Stimulated activated CD4-positive, alpha-beta T cell treated with anti-CD3 and anti-CD28 coated beads, Interleukin-1b, Interleukin-23, amount 100 ng/mL, for 24 hours (primary cell): ENCODE measurements around the gene CAND1.

Experiments
- DNase-seq, 4 experiments: peaks; one replicate each; pipeline ENCODE4 v3.0.0-alpha.2; 2020; ENCODE audit warnings: low read depth in 4 of 4, low spot score in 1 of 4

The CAND1 gene

DNA sequence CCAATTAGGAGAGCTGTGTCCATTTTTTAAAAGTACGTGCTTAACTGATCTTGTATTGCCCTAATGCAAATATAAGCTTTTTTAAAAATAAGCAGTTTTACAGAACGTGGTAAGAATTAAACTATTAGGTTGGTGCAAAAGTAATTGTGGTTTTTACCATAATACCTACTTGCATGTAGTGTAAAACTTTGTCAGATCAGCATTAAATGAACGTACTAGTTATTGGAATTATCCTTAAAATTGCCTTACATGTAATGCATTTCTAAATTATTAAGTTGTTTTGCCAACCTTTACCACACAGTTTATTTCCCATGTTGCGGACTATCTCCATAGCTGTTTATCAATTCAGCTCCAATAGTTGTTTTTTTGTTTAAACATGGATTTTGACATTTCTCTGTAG, 10.9 kb downstream of the CAND1 start:
- no peak for DNase-seq

DNA sequence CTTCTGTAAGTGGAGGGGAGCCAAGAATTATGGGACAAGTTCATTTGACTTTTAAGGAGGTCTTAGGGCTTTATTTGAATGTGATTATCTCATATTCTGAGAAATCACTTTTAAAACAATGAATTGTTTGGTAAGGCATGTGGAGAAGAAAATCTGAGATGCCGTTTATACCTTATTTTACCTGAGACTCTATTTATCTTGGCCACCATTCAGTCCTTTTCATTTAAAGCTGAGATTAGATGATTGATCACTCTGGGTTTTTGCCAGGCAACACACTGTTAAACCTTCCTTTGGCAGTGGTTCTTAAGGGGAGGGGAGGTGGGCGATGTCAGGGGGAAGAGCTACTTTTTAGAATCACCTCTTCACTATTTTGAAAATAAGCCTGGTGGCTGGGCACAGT, 11.4 kb downstream of the CAND1 start:
- no peak for DNase-seq

DNA sequence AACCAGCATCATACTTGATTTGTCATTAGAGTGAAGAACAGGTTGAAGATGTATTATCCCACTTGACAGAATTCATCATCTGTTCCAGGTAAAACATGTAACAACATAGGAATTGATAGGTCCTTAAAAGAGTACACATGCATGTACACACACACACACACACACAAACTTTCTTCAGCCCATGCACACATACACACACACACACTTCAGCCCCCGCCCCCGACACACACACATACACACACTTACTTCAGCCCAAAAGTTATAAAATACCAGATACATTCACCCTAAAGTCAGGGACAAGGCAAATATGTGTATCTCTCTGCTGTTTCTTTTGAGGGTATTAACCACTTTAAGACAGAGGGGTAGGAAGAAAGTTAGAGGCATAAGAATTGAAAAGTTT, 15.4 kb downstream of the CAND1 start:
- DNase-seq, result no peak

DNA sequence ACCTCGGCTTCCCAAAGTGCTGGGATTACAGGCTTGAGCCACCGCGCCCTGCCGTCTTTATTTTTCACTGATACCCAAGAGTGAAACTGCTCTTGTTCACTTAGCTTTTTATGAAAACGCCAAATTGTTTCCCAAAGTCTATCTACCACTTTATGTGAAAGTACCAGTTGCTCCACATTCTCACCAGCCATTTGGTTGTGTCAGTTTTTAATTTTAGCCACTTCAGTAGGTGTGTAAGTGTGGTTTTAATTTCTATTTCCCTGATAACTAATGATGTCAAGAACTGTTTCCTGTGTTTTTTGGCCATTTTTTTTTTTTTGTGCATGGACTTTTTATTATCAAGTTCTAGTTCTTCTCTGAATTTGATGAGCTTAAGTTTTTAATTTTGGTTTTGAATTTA, 17.1 kb downstream of the CAND1 start:
- no peak for DNase-seq

DNA sequence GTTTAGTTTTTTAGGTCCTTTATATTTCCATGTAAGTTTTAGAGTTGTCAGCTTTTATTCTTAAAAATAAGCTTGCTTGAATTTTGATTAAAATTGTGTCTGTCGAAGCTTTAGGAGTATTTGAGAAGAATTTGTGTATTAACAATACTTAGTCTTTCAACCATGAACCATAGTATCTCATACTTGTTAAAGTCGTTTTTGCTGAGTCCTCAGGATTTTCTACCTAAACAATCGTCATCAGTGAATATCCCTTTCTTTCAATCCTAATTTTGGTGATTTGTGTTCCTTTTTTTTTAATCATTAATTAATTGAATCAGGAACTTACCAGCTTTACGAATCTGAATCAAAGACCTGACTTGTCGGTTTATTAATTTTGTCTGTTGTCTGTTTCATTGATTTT, 18.2 kb downstream of the CAND1 start:
- DNase-seq, result no peak

DNA sequence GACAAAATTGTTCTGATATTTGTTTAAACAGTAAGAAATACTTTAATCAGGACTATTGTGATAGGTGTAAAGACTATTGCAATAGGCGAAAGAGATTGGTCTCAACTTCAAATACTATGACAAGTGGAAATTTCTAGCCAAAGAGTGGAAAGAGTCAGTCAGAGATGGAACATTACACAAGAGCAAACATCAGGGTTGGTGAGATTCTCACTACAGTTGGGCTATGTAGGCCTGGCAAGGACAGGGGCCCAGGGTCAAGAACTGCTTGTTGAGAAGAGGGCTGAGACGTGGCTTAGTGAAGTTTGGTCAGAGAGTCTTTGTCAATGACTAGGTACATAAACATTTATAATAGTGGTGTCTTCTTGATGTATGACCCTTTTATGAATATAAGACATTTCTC, 19.4 kb downstream of the CAND1 start:
- no peak for DNase-seq

DNA sequence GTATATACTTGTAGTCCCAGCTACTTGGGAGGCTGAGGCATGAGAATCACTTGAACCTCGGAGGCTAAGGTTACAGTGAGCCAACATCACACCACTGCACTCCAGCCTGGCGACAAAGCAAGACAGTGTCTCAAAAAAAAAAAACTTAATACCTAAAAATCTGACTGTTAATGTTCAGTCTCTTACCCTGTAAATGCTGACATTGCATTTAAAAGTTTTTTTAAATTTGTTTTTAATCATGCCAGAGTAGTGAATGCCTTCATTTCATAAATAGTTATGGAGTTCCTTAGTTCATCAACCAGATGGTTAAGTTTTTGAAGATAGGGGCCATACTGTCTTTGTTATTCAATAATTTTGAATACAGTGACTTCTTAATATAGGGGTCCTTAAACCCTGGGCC, 21.2 kb downstream of the CAND1 start:
- no peak for DNase-seq

DNA sequence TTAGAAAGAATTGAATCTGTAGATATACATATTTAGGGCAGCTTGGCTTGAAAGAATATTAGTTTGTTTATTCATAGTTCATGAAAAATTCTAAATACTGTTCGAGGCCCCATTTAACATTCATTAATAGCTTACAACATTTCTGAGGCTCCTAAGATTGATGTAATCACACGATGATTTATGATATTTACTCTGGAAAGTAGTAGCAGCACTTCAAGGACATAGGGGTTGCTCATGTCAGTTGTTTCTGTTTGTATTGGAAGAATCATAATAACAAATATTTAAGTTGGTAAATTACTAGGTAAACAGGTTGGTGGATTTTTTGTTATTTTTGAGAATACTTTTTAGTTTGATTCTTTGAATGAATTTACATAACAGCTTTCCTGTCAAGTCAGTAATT, 30.4 kb downstream of the CAND1 start:
- no peak for DNase-seq

DNA sequence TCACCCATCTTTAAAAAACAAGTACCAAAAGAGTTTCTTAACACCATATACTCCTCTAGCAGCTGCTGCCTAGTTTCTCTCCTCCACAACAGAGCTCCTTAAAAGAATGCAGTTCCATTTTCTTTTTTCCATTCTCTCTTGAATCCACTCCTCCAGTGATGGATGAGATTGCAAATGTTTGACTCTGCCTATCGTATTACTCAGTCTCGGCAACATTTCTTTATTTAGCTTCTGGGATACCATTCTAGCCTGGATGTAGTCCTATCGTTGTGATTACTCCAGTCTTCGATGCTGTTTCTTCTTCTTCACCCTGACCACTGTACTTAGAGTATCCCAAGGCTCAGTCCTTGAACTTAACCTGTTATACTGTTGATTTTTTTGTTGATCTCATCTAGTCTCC, 30.8 kb downstream of the CAND1 start:
- DNase-seq, result no peak

DNA sequence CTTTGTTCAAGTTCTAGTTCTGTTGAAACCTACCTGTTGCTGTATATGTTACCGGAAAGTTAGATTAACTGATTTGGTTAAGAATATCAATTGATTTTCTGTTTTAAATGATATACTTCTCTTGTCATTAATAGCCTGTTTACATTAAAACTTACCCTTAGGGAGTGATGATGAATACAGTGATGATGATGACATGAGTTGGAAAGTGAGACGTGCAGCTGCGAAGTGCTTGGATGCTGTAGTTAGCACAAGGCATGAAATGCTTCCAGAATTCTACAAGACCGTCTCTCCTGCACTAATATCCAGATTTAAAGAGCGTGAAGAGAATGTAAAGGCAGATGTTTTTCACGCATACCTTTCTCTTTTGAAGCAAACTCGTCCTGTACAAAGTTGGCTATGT, 33.0 kb downstream of the CAND1 start:
- no peak for DNase-seq

DNA sequence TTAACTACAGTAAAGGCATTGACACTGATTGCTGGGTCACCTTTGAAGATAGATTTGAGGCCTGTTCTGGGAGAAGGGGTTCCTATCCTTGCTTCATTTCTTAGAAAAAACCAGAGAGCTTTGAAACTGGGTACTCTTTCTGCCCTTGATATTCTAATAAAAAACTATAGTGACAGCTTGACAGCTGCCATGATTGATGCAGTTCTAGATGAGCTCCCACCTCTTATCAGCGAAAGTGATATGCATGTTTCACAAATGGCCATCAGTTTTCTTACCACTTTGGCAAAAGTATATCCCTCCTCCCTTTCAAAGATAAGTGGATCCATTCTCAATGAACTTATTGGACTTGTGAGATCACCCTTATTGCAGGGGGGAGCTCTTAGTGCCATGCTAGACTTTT, 36.4 kb downstream of the CAND1 start:
- no peak for DNase-seq

DNA sequence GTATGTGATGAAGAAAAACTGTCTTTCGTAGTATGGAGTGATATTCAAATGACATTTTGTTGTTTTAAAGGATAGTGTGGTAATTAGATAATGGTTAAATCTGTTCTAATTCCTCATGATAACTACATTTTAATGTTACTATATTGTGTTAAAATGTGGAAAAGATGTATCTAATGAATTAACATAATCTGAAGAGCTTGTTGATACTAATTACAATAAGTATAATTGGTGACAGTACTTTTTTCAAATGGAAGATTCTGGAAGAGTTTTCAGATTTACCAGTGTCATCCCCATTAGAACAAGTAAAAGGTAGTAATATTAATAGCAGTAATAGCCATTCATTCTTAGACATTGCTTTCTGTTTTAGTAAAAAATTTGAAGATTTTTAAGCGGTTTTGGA, 37.6 kb downstream of the CAND1 start:
- DNase-seq, result no peak

DNA sequence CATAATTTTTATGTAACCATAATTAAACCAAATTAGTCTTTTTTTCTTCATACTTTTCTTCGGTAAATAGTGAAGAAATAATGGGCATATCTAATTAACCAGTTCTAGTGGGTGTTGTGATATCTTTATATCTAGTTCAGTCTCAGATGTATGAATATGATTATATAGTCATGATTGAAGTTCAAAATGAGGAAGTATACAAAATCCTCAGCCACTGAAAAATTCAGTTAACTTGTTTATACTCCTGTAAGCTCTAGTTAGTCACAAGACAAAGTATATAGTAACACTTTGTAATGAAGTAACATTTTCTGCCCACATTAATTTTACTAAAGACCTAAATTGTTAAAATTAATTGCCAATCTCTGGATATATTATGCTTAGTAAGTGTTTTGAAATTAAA, 46.5 kb downstream of the CAND1 start:
- DNase-seq, result no peak

DNA sequence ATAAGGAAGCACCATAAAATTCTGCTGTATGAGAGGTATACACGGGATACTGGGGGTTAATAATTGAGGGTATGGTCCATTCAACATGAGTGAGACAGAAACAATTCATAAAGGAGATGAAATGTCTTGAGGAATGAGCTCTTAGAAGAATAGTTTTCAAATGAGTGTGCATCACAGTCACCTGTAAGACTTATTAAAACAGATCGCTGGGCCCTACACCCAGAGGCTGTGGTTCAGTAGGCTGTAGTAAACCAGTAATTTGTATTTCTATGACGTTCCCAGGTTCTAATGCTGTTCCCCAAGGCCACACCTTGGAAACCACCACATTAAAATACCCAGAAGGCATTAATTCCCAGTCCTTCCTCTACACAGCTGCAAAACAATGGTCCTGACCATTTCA, 49.6 kb downstream of the CAND1 start:
- DNase-seq, result no peak

DNA sequence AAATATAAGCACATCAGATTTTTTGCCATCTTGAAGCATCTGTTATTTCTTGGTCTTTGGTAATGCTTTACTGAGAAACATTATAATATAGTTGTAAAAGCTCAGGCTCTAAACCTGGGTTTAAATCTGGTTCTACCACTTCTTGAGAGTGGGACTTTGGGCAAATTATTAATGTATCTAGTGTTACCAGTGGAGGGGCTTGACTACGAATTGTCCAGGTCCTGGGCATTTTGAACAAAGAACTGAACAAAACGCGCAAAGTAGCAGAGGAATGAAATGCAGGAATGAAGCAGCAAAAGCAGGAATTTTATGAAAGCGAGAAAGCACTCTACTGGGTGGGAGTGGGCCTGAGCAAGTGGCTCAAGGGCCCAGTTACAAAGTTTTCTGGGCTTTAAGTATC, 50.8 kb downstream of the CAND1 start:
- no peak for DNase-seq

DNA sequence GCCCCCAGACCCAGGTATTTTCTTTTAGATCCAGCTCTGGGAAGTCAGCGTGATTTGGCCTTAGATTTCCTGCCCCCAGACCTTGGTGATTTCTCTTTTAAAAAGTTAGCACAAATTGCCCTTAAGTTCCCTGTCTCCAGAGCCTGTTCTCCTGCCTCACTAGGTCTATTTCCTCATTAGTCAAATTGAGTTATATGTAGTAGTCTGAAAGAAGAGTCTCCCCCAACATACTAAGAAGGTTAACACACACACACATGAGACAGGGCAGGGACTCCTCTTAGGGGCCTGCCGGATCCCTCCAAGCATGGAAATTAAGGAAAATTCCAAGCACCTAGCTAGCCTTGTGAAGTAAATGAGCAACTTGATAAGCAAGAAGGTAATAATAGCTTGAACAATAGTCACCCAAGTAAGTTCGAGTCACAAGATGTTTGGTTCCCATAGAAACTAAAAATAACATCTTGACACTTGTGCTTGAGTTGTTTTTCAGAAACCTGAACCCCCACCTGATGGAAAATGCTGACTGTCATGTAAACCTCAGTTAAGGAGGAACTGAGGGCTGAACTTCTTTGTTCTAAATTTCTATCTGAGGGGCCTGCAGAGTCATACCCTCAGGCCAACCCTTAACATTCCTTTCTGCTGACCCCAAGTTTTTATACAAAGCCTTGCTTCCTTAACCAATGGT, 51.6 kb downstream of the CAND1 start:
- no peak for DNase-seq

DNA sequence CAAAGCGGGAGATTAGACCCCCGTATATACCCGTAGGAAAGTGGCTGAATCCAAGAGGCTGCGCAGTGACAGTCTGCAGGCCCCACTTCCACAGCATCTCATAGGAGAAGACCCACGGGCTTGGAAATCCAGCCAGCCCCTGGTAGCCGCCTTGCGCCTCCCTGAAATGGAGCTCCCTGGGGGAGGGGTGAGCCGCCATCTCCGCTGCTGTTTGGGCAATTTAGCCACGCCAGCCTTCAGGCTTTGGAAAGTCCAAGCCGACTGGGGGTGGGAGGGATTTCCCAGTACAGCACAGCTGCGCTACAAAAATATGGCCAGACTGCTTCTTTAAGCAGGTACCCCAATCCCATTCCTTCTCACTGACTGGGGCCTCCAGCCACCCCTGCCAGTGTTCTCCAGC, 53.4 kb downstream of the CAND1 start:
- DNase-seq, result no peak

DNA sequence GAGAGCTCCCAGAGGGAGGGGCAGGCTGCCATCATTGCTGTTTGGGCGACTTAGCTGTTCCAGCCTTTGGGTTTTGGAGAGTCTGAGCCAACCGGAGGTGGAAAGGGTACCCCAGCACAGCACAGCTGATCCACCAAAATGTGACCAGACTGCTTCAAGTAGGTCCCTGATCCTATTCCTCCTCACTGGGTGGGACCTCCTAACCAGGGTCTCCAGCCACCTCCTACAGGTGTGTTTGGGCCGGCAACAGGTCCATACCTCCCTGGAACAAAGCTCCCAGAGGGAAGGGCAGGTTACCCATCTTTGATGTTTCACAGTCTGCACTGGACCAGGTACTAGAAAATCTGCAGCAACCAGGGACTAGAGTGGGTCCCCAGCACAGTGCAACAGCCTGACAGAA, 53.8 kb downstream of the CAND1 start:
- DNase-seq, result no peak

DNA sequence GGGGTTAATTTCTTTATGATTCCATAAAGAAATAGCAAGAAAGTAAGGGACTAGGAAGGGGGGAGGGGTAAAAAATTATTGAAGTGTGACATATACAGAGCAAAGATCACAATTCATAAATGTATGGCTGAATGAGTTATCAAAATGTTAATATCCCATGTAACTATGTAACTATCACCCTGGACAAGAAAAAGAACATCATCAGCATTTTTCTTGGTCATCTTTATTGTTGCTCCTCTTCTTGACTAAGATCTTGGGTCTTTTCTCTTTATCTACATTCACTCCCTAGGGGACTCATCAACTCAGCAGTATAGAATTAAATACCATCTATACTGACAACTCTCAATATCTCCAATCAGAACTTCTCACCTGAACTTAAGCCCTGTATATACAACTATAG, 57.5 kb downstream of the CAND1 start:
- DNase-seq, result no peak

DNA sequence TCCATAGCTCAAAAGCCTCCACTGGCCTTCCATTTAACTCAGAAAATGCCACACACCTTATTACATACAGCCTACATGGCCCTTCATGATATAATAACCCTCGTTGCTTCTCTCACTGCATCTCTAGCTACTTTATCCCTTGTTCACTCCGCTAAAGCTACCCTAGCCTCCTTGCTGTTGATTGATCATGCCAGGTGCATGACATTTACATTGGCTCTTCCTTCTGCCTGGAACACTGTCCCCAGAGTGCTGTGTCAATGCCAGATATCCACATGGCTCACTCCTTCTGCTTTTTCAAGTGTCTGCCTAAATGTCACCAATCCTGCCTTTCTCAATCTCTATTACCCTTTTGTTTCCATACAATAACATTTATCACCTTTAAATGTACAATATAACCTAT, 58.3 kb downstream of the CAND1 start:
- DNase-seq, result no peak

DNA sequence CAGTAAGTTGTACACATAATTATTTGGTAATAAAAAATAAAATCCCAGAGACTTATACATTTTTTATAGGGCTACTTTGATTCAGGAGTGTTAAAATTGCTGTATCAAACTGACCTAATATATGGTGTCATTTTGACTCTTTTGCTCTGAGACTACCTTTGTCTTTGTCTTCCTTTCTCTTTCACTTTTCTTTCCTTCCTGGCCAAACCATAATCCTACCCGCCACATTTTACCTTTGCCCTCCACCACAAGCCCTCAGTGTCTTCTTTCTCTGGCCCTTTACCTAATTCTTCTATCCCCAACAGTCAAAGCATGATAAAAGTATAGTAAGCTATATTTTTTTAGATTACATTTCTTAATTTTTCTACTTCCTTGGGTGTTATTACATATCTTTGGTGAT, 62.0 kb downstream of the CAND1 start:
- DNase-seq, result no peak

DNA sequence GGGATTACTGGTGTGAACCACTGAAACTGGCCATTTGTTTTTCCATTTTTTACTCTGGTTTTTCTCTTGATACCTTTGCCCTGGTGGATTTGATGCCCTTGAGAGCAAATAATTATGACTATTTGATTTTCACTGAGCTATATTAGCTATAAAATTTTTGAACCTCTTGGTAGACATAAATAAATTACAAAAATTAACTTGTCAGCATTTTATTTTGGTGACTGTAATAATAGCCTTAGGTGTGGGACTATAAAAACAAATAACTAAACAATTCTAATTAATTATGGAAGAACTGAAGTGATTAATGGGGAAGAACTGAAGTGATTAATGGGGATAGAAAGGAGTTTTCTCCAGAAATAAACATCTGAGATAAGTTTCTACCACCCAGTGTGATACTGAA, 62.7 kb downstream of the CAND1 start:
- no peak for DNase-seq

DNA sequence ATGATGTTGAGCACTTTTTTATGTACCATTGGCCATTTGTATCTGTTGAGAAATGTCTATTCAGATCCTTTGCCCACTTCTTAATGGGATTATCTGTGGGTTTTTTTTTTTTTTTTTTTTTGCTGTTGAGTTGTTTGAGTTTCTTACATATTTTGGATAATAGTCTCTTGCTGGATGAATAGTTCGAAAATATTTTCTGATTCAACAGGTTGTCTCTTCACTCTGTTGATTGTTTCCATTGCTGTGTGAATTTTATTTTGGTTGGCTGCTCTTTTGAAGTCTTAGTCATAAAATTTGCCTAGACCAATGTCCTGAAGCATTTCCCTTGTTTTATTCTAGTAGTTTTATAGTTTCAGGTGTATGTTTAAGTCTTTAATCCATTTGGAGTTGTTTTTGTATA, 64.5 kb downstream of the CAND1 start:
- no peak for DNase-seq

DNA sequence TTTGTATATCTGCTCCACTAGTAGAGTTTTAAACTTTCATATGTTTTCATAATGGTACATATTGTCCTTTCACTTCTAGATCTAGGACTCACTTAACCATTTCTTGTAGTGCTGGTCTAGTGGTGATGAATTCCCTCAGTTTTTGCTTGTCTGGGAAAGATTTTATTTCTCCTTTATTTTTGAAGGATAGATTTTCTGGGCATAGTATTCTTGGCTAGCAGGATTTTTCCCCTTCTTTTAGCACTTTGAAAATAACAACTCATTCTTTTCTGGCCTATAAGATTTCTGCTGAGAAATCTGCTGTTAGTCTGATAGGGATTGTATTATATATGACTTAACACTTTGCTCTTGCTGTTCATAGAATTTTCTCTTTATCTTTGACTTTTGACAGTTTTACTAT, 69.3 kb downstream of the CAND1 start:
- DNase-seq, result no peak
